Calu3 (cell line): ENCODE measurements around the gene COL5A1. TPM values are rescaled to one million over a fixed set of nuclear protein-coding genes. Genes with fewer than 3 reads are reported as not detected.

Experiments
- BruUV-seq: library from RNA; stranded (reverse); fragments of 400-500 nt; replicated peaks from 2 replicates; lab custom pipeline; 2021; lab: Mats Ljungman, UMichigan
- CTCF ChIA-PET: fragments of 300-600 bp; sonication (Branson Sonifier 250); formaldehyde crosslinking; loops from one replicate; lab custom pipeline; 2022; ENCODE audit warnings: antibody characterized with exemption; lab: Charles Lee
- DNase-seq: peaks from one replicate; pipeline ENCODE4 v3.0.0; 2022
- H3K27ac Mint-ChIP-seq: one replicate; pipeline ENCODE4 v1.8.0; 2022; ENCODE audit warnings: mixed read lengths; ENCODE audit not compliant: unreplicated experiment
- H3K27me3 Mint-ChIP-seq: one replicate; pipeline ENCODE4 v1.8.0; 2022; ENCODE audit warnings: mixed read lengths; ENCODE audit not compliant: unreplicated experiment
- H3K36me3 Mint-ChIP-seq: one replicate; pipeline ENCODE4 v1.8.0; 2022; ENCODE audit warnings: mild to moderate bottlenecking, moderate library complexity, mixed read lengths; ENCODE audit not compliant: insufficient read depth, unreplicated experiment
- H3K4me1 Mint-ChIP-seq: one replicate; pipeline ENCODE4 v1.8.0; 2022; ENCODE audit warnings: mild to moderate bottlenecking, low read depth, mixed read lengths; ENCODE audit not compliant: unreplicated experiment
- H3K4me3 Mint-ChIP-seq: one replicate; pipeline ENCODE4 v1.8.0; 2022; ENCODE audit warnings: mild to moderate bottlenecking, low read depth, moderate library complexity, mixed read lengths; ENCODE audit not compliant: unreplicated experiment
- H3K9me3 Mint-ChIP-seq: one replicate; pipeline ENCODE4 v1.8.0; 2022; ENCODE audit warnings: low read depth, mixed read lengths; ENCODE audit not compliant: unreplicated experiment
- intact Hi-C: fragments of 100-400 bp; cut with micrococcal nuclease; formaldehyde crosslinking; loops from one replicate; pipeline ENCODE4 v1.10.0; 2022; ENCODE audit not compliant: unreplicated experiment
- total RNA-seq: library from RNA; stranded (reverse); gene quantifications from 2 replicates; pipeline ENCODE4 v1.2.3, GENCODE V29; 2022
- TF ChIP-seq, protein P1 (sequence below): fragments of 200-600 bp; IDR thresholded peaks from one replicate; pipeline ENCODE4 v1.8.0; 2022; ENCODE audit warnings: antibody characterized with exemption; ENCODE audit not compliant: unreplicated experiment

COL5A1 gene
- total RNA-seq, 1 experiment from 2014 or later: not detected

DNA sequence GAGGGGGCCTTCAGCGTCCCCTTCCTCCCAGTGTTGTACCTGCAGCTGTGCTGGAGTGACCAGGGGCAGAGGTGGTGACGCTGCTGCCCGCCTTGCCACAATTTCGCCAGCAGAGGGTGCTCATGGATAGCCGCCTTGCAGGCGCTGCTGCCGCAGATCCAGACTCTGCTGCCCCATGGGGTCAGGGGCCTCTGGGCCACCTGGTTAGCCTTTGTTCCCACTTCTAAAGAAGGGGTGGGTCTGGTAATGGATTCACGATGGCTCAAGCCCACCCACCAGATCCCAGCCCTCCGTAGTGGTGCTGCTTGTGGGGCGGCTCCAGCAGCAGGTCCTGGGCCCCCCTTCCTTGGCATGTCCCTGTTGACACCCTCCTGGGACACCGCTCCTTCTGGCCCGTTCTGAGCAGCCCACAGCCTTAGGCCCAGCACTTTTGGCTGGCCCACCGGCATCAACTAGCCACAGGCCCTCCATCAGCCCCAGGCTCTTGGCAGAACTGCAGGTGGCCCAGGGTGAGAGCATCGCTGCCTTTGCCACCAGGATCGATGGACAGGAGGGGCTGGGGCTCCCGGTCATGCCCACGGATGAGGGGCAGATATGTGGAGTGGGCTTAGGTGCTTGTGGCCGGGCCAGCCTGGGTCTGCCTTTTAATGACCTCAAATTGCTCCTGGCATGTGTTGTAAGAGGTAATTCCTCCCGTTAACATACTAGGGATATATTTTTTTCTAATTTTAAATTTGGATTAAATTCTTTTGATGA, 57.2 kb downstream of the COL5A1 start:
- H3K4me3 Mint-ChIP-seq: no peak overlapping the region
- CTCF ChIA-PET: no interaction called here
- peak; percentile 60 for DNase-seq
- intact Hi-C loops: no loop called here
- peaks cover 3% of the 10 kb centered on the region for H3K9me3 Mint-ChIP-seq
- BruUV-seq: no TSS peak
- H3K27ac Mint-ChIP-seq: no peak overlapping the region
- TF ChIP-seq, protein P1, sequence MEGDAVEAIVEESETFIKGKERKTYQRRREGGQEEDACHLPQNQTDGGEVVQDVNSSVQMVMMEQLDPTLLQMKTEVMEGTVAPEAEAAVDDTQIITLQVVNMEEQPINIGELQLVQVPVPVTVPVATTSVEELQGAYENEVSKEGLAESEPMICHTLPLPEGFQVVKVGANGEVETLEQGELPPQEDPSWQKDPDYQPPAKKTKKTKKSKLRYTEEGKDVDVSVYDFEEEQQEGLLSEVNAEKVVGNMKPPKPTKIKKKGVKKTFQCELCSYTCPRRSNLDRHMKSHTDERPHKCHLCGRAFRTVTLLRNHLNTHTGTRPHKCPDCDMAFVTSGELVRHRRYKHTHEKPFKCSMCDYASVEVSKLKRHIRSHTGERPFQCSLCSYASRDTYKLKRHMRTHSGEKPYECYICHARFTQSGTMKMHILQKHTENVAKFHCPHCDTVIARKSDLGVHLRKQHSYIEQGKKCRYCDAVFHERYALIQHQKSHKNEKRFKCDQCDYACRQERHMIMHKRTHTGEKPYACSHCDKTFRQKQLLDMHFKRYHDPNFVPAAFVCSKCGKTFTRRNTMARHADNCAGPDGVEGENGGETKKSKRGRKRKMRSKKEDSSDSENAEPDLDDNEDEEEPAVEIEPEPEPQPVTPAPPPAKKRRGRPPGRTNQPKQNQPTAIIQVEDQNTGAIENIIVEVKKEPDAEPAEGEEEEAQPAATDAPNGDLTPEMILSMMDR: peak; percentile 34
- no peaks in the 10 kb centered on the region for H3K4me1 Mint-ChIP-seq
- no peaks in the 10 kb centered on the region for H3K27me3 Mint-ChIP-seq
- H3K36me3 Mint-ChIP-seq: no peaks in the 10 kb centered on the region

DNA sequence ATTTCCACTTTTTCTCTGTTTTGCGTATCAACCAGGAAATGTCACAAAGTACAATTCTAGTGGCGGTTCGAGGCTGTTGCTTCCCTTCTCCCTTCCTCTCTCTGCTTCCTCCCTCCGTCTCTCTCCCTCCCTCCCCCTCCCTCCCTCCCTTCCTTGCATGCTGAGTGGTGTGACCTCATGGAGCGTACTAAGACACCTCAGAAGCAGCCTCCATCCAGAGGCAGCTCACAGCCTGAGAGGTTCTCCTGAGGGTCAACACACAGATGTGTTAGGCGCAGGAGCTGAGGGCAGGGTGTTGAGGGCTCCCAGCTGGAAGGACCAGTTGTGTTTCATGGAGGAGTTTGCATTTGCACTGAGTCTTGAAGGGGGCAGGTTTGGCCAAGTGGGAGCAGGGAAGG, 57.7 kb downstream of the COL5A1 start:
- intact Hi-C loops: no loop called here
- no peak overlapping the region for H3K27ac Mint-ChIP-seq
- no peak for DNase-seq
- peaks cover 3% of the 10 kb centered on the region for H3K9me3 Mint-ChIP-seq
- CTCF ChIA-PET: no interaction called here
- no peaks in the 10 kb centered on the region for H3K36me3 Mint-ChIP-seq
- no peak overlapping the region for H3K4me3 Mint-ChIP-seq
- H3K27me3 Mint-ChIP-seq: no peaks in the 10 kb centered on the region
- BruUV-seq: no TSS peak
- no peaks in the 10 kb centered on the region for H3K4me1 Mint-ChIP-seq
- TF ChIP-seq, protein P1: no peak

- TF ChIP-seq, protein P1: no peak
- Mint-ChIP-seq H3K9me3 (peaks cover 3% of the 10 kb centered on the region), H3K4me3 (no peak overlapping the region), H3K4me1 (no peaks in the 10 kb centered on the region), H3K27me3 (peaks cover 2% of the 10 kb centered on the region), H3K27ac (no peak overlapping the region), H3K36me3 (no peaks in the 10 kb centered on the region)
- BruUV-seq: no TSS peak
- CTCF ChIA-PET: no interaction called here
- DNase-seq: no peak
- intact Hi-C loops: no loop called here
Measured at GRCh38 chr9:134700636-134701350, 59.2 kb downstream of the COL5A1 start.

DNA sequence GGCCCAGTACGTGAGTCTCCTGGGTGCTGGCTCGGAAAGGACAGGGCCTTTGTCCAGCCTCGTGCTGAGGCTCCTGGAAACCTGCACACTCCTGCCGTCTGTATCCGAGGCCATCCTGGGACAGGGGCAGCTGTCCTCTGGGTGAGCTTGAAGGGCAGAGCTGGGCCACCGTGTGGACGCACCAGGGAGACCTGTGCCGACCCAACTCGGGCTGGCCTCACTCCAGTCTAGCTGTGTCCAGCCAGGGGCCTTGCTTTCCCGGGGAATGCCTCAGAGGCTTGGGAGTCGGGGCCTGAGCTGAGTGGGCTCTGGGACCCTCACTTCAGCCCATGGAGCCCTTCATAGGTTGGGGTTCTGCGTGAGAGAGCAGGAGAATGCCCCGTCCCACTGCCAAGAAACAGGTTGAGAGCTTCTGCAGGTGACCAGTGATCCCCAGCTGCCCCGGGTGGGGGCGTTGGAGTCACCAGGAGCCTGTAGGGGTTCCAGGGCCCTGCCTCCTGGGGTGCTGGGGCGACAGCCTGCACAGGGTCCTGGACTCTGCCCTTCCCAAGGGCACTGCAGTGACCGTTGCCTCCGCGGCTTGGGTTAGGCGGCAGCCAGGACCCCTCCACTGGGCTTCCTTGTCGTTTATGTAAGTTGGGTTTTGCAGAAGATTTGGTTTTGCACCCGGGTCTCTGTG, 60.1 kb downstream of the COL5A1 start:
- DNase-seq: no peak
- H3K9me3 Mint-ChIP-seq: peaks cover 3% of the 10 kb centered on the region
- H3K27me3 Mint-ChIP-seq: peaks cover 9% of the 10 kb centered on the region
- no peaks in the 10 kb centered on the region for H3K36me3 Mint-ChIP-seq
- intact Hi-C loops: no loop called here
- no peaks in the 10 kb centered on the region for H3K4me1 Mint-ChIP-seq
- no peak overlapping the region for H3K27ac Mint-ChIP-seq
- CTCF ChIA-PET: no interaction called here
- no peak overlapping the region for H3K4me3 Mint-ChIP-seq
- TF ChIP-seq, protein P1: no peak
- no TSS peak for BruUV-seq
